Tongue (tissue), 2 donors: ENCODE data around the gene PRKAR1B. TPM values are rescaled to one million over a fixed set of nuclear protein-coding genes. Genes with fewer than 3 reads are reported as not detected.
"Not testable (repeated sequence)": the region's sequence is repeated elsewhere in the genome, so short reads cannot be mapped to it uniquely, and the experiment has no call there.

Experiments used
- DNase-seq: peaks from one replicate; pipeline ENCODE4 v3.0.0-alpha.2; 2015
- total RNA-seq: library from RNA; depleted of rRNA; stranded (reverse); fragments of >200 nt; gene quantifications from one replicate; pipeline ENCODE4 v1.2.3, GENCODE V29; 2014

The PRKAR1B gene
- total RNA-seq, 1 donor from 2014 or later, result 28.4 TPM

DNA sequence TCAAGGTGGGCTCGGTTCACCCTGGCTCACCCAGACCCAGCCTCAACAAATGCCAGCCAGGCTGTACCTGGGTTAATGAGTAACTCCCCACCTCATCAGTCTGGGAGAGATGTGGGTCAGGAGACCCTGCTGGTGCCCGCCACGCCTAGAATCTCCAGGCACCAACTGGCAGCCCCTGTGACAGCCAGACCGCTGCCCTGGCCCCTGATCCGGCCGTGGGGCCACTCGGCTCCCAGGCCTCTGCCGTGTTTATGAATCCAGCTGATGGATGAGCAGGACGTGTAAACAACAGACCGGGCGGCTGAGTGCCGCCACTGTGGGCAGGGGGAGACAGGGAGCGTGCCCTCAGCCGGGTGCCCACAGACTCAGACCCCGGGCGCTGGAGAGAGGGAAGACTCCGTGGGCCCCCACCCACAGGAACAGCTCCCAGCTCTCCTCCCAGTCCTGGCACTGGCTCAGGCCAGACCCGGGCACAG, 173.4 kb downstream of the PRKAR1B start:
- DNase-seq, result no peak

DNA sequence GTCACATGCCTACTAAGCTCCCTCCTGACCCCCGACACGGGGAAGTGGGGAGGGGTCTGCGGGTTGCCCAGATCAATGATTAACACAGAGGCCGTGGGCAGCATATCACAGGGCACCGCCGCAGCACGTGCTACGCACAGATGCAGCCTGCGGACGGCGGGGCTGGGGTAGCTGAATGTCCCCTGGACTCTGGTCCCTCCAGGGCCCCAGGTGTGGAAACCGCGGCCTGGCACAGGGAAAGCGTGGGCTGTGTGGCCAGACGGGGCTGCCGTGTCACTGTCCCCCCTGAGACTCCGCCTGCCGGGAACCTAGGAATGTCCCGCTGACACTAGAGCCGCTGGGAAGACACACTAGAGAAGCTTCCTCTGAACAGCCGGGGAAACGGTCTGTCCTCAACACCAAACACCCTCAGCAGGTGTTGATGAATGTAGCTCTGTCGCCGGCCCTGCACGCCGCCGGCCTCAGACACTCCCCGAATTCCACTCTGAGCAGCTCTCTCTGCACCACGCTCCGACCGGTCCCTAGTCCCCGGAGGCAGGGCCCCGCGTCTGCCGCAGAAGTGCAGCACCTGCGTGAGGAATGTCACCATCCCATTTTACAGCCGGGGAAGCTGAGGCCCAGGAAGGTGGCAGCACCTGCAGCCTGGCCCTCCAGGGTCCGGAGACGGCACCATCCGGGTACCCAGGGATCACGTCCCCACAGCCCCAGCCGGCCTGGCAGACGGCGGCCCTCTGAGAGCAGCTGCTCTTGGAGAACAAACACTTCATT, 174.0 kb downstream of the PRKAR1B start:
- DNase-seq, result peak; percentile 79

DNA sequence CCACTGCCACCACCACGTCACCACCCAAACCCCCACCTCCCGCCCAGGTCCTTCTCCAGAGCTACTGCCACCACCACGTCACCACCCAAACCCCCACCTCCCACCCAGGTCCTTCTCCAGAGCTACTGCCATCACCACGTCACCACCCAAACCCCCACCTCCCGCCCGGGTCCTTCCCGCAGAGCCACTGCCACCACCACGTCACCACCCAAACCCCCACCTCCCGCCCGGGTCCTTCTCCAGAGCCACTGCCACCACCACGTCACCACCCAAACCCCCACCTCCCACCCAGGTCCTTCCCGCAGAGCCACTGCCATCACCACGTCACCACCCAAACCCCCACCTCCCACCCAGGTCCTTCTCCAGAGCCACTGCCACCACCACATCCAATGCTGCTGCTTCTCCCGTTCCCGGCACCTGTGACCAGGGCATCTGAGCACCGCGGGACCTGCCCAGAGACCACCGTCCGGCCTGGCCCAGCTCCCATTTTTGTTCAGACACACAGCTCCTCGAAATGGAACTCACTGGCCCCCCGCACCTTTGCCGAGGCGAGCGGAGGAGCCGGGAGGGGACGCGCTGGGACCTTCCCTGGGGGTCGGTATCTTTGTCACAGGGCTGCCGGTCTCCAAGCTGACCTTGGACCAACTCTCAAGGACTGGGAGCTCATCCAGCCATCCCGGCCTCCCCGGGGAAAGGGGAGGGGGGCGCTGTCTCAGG, 174.8 kb downstream of the PRKAR1B start:
- DNase-seq, result not testable (repeated sequence)

DNA sequence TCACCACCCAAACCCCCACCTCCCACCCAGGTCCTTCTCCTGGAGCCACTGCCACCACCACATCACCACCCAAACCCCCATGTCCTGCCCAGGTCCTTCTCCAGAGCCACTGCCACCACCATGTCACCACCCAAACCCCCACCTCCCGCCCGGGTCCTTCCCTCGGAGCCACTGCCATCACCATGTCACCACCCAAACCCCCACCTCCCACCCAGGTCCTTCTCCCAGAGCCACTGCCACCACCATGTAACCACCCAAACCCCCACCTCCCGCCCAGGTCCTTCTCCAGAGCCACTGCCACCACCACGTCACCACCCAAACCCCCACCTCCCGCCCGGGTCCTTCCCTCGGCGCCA, 175.5 kb downstream of the PRKAR1B start:
- not testable (repeated sequence) for DNase-seq

GRCh38 chr7:550881-551614, 176.0 kb downstream of the PRKAR1B start:
- DNase-seq, result no peak

DNA sequence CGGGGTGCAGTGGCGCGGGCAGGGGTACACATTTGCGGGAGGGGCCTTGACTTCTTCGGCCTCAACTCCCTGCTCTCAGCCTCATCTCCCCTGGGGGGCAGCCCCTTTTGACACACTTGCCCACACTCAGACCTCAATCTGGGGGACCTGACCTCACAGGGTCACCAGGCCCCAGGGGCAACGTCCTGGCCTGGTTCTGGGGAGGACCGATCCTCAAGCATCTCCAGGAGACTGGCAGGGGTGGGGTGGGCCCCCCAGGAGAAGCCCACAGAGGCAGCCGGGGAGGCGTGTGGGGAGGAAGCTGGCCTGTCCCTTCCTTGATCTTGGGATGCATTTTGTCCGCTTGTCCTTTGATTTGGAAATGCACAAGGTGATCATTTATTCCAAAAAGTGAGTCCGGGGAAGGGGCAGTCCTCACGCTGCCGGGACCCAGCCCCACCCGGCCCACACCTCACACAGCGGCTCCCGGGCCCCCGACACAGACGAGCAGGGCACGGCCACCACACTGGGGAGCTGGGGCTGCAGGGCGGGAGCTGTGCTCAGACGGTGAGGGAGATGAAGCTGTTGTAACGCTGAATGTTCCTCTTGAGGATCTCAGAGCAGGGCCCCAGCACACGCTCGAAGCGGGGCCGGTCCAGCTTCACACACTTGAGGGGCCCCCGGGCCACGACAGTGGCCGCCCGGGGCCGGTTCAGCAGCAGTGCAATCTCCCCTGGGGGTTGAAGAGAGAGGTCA, 177.0 kb downstream of the PRKAR1B start:
- DNase-seq, result no peak

GRCh38 chr7:549066-549890, 177.8 kb downstream of the PRKAR1B start:
- DNase-seq, result no peak

- DNase-seq, result no peak
Measured at GRCh38 chr7:548401-548800, 178.7 kb downstream of the PRKAR1B start.

GRCh38 chr7:545470-545869, 181.6 kb downstream of the PRKAR1B start:
- DNase-seq, result no peak

GRCh38 chr7:544338-545221, 182.5 kb downstream of the PRKAR1B start:
- DNase-seq, result no peak

- DNase-seq, result no peak
Measured at GRCh38 chr7:543501-544337, 183.4 kb downstream of the PRKAR1B start.

DNA sequence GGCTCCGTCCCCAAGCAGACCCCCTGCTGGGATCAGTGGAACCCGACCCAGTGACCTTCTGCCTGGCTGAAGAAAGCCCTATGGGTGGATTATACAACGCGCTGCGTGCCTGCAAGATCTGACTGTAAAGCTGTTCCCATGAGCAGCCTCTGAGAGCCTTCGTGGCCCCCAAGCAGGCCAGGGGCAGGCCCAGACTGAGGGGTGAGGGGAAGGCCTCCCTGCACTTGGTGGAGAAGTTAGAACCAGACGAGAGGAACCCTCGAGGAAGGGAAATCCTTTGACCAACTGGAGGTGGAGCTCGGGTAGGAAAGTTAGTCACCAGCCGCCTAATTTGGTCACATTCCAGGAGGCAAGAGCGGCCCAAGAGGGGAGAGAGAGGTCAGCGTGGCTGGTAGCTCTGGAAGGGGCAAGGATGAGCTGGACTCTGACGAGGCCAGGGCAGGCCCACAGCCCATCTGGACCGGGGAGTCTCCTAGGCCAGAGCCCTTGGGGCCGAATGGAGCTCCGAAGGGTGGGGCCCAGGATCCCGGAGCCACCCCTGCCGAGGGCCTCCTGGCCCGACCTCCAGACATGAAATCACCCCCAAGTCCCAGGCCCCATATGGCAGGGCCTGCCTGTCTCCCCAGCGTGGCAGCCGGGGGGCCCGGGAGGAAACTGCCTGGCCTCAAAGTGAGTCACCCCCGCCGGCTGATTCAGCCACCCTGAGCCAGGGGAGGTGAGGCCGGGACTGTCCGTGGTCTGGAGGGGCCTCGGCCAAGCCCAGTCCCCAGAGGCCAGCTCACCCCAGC, 184.2 kb downstream of the PRKAR1B start:
- DNase-seq, result peak; percentile 29

- no peak for DNase-seq
Measured at GRCh38 chr7:542131-542712, 184.9 kb downstream of the PRKAR1B start.

GRCh38 chr7:541661-542060, 185.4 kb downstream of the PRKAR1B start:
- peak; percentile 12 for DNase-seq

DNA sequence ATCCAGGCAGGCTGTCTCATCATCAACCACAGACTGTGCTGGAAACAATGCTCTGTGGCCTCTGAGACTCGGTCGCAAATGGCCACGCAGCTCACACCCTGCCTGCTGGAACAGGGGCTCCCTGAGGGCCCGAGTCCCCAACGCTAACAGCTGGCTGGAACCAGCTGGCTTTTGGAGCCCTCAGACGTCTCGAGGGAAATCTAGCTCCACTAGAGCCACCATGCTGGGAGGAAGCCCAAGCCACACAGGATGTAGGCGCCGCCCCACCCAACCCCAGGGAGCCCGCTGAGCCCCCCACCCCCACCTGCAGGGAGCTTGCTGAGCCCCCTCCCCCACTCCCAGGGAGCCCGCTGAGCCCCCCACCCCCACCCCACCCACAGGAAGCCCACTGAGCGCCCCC, 186.1 kb downstream of the PRKAR1B start:
- no peak for DNase-seq

GRCh38 chr7:540579-540978, 186.5 kb downstream of the PRKAR1B start:
- no peak for DNase-seq

- DNase-seq, result peak; percentile 77
Measured at GRCh38 chr7:539731-540411, 187.2 kb downstream of the PRKAR1B start.
